Measurements from ENCODE around the gene FAM53A.

GRCh38 chr4:1685235-1686150, 1.4 kb upstream of the FAM53A start:
- no peak for TF ChIP-seq CTCF (conservative IDR thresholded peaks at IDR 0.05; ENCODE audit: low read depth, low read length)
- TF ChIP-seq EZH2 (IDR thresholded peaks at IDR 0.05; ENCODE audit: low read length, unreplicated experiment): no peak
- TF ChIP-seq EZH2phosphoT487 (IDR thresholded peaks at IDR 0.05; ENCODE audit: borderline replicate concordance, low read length): no peak

All from PC-3 (cell line).